KMS-11 (cell line): ENCODE data around the gene OSBPL8.

ENCODE experiments used
- H2AFZ ChIP-seq: fragments of 200-600 bp; sonication (generic); 2 replicates; pipeline ENCODE4 v1.6.1; 2016; ENCODE audit warnings: antibody characterized with exemption, mixed run types, low read depth
- H3K27ac ChIP-seq: fragments of 200-600 bp; sonication (generic); 2 replicates; pipeline ENCODE4 v1.6.1; 2016; ENCODE audit warnings: mild to moderate bottlenecking, mixed run types
- H3K27me3 ChIP-seq: fragments of 200-600 bp; sonication (generic); 2 replicates; pipeline ENCODE4 v1.6.1; 2017; ENCODE audit warnings: mild to moderate bottlenecking, low read depth, mixed run types, moderate library complexity; ENCODE audit not compliant: insufficient read depth
- H3K36me3 ChIP-seq: fragments of 200-600 bp; sonication (generic); 2 replicates; pipeline ENCODE4 v1.6.1; 2017; ENCODE audit warnings: mild to moderate bottlenecking, mixed run types; ENCODE audit not compliant: insufficient read depth
- H3K4me1 ChIP-seq: fragments of 200-600 bp; sonication (generic); 2 replicates; pipeline ENCODE4 v1.6.1; 2016; ENCODE audit warnings: mild to moderate bottlenecking, low read depth, mixed run types; ENCODE audit not compliant: poor library complexity, severe bottlenecking
- H3K4me2 ChIP-seq: fragments of 200-600 bp; sonication (generic); 2 replicates; pipeline ENCODE4 v1.7.0; 2016; ENCODE audit warnings: mild to moderate bottlenecking, mixed run types
- H3K4me3 ChIP-seq: fragments of 200-600 bp; sonication (generic); IDR thresholded peaks from 2 replicates; pipeline ENCODE4 v1.6.1; 2017; ENCODE audit warnings: low read depth, low read length, mixed read lengths; ENCODE audit not compliant: insufficient read depth
- H3K79me2 ChIP-seq: fragments of 200-600 bp; sonication (generic); 2 replicates; pipeline ENCODE4 v1.6.1; 2016; ENCODE audit warnings: low read depth, mixed run types; ENCODE audit not compliant: insufficient read depth
- H3K9ac ChIP-seq: fragments of 200-600 bp; sonication (generic); 2 replicates; pipeline ENCODE4 v1.6.1; 2016; ENCODE audit warnings: mild to moderate bottlenecking, mixed run types
- H4K20me1 ChIP-seq: fragments of 200-600 bp; sonication (generic); 2 replicates; pipeline ENCODE4 v1.6.1; 2016; ENCODE audit warnings: mild to moderate bottlenecking, mixed run types; ENCODE audit not compliant: insufficient read depth
- TF ChIP-seq, protein P1 (sequence below): fragments of 200-600 bp; sonication (generic); conservative IDR thresholded peaks from 2 replicates; pipeline ENCODE4 v1.6.1; 2017; ENCODE audit warnings: low read depth, mild to moderate bottlenecking, antibody characterized with exemption, low read length, moderate library complexity, mixed read lengths

The OSBPL8 gene

DNA sequence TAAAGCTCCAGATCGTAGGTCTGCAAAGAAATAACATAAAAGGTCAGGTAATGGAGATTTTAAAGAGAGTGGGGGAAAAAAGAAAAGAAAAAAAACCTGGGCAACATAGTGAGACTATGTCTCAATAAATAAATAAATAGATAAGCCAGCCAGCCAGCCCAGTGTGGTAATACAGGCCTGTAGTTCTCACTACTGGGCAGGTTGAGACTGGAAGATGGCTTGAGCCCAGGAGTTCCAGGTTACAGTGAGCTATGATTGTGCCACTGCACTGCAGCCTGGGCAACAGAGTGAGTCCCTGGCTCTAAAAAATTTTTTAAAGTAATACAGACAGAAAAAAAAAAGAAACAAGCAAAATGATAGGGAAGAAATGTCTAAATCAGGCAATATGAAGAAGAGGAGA is 168.1 kb downstream of the OSBPL8 start:
- TF ChIP-seq, protein P1, sequence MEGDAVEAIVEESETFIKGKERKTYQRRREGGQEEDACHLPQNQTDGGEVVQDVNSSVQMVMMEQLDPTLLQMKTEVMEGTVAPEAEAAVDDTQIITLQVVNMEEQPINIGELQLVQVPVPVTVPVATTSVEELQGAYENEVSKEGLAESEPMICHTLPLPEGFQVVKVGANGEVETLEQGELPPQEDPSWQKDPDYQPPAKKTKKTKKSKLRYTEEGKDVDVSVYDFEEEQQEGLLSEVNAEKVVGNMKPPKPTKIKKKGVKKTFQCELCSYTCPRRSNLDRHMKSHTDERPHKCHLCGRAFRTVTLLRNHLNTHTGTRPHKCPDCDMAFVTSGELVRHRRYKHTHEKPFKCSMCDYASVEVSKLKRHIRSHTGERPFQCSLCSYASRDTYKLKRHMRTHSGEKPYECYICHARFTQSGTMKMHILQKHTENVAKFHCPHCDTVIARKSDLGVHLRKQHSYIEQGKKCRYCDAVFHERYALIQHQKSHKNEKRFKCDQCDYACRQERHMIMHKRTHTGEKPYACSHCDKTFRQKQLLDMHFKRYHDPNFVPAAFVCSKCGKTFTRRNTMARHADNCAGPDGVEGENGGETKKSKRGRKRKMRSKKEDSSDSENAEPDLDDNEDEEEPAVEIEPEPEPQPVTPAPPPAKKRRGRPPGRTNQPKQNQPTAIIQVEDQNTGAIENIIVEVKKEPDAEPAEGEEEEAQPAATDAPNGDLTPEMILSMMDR, result no peak
- H3K4me3 ChIP-seq, result no peak overlapping the region
- no peaks in the 10 kb centered on the region for H3K79me2 ChIP-seq
- H3K36me3 ChIP-seq, result no peaks in the 10 kb centered on the region; the same call in 1 of the 2 replicates
- H3K4me1 ChIP-seq, result no peaks in the 10 kb centered on the region
- H3K4me2 ChIP-seq, result no peak overlapping the region
- no peak overlapping the region for H3K9ac ChIP-seq
- H2AFZ ChIP-seq, result no peak overlapping the region
- H4K20me1 ChIP-seq, result no peaks in the 10 kb centered on the region
- H3K27me3 ChIP-seq, result no peaks in the 10 kb centered on the region
- H3K27ac ChIP-seq, result no peak overlapping the region

DNA sequence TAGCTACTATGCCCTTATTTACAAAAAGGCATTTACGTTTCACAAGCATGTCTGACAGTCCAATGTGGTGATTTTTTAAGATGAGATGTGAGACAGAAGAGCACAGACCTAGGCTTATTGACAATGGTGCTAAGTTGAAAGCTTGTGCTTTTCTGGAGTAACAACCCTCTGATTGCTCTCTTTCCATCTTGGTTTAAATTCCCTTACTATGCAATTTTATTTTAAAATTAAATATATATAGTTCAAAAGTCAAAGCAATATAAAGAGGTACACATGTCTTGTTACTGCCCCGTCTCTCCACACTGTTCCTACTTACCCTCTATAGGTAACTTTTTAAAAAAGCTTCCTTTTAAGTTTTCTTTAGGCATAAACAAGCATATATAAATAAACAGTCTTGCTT is 172.0 kb downstream of the OSBPL8 start:
- Histone ChIP-seq H3K27me3 (no peaks in the 10 kb centered on the region), H3K36me3 (no peaks in the 10 kb centered on the region), H2AFZ (no peak overlapping the region), H3K27ac (no peak overlapping the region), H3K4me2 (no peak overlapping the region), H3K79me2 (no peaks in the 10 kb centered on the region), H4K20me1 (no peaks in the 10 kb centered on the region), H3K9ac (no peak overlapping the region), H3K4me1 (no peaks in the 10 kb centered on the region), H3K4me3 (no peak overlapping the region)
- TF ChIP-seq, protein P1, result no peak

DNA sequence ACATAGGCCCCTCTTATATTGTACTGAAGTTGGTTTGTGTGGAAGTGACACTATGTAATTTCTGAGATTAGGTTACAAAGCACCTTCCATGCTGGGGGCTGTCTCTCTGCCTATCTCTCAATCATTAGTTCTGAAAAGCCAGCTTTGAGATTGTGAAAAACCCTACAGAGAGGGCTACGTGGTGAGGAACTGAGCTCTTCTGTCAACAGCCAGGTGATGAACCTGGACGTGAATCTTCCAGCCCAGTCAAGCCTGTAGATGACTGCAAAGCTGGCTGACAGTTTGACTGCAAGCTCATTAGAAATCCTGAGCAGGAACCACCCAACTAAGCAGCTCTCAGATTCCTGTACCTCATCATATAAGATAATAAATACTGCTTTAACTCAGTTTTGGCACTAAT is 175.0 kb downstream of the OSBPL8 start:
- Histone ChIP-seq H3K36me3 (no peaks in the 10 kb centered on the region), H3K4me2 (no peak overlapping the region)
- TF ChIP-seq, protein P1, result no peak

DNA sequence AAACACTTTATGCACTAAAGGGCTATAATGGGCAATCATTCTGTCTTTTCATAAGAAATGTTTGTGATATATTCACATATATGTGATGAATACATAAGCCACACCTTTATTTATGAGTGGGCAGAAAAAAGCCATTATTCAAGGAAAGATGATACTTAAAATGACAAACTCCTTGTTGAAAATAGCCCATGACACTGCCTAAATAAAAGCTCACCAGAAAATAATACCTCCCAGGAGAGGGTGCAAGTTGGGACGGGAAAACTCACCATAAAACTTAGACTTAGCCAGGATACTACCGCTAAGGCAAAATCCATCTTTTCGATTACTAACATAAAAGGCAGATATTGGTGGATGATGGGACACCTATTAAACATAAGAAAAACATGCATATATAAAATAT is 175.6 kb downstream of the OSBPL8 start:
- no peaks in the 10 kb centered on the region for H3K4me1 ChIP-seq
- no peak overlapping the region for H3K4me3 ChIP-seq
- H3K27ac ChIP-seq, result no peak overlapping the region
- TF ChIP-seq, protein P1, result no peak
- H3K36me3 ChIP-seq, result no peaks in the 10 kb centered on the region
- no peaks in the 10 kb centered on the region for H3K27me3 ChIP-seq
- H4K20me1 ChIP-seq, result no peaks in the 10 kb centered on the region
- no peak overlapping the region for H3K9ac ChIP-seq
- H3K79me2 ChIP-seq, result no peaks in the 10 kb centered on the region
- H3K4me2 ChIP-seq, result no peak overlapping the region
- H2AFZ ChIP-seq, result no peak overlapping the region

More for the DNA sequence above, 175.0 kb downstream of the OSBPL8 start:
- Histone ChIP-seq H3K4me1 (no peaks in the 10 kb centered on the region), H3K4me3 (no peak overlapping the region), H3K9ac (no peak overlapping the region), H4K20me1 (no peaks in the 10 kb centered on the region), H3K27ac (no peak overlapping the region), H3K79me2 (no peaks in the 10 kb centered on the region), H3K27me3 (no peaks in the 10 kb centered on the region), H2AFZ (no peak overlapping the region)
